HepG2 (cell line): ENCODE data around the gene NOC2L. TPM values are rescaled to one million over a fixed set of nuclear protein-coding genes. Genes with fewer than 3 reads are reported as not detected.

ENCODE experiments used
- ATAC-seq: fragments of 200-7000 bp; cut with Tn5 transposase; 3 replicates; pipeline ENCODE4 v1.9.1; 2020; ENCODE audit warnings: mild to moderate bottlenecking, moderate library complexity
- BruUV-seq: library from RNA; stranded (reverse); fragments of 400-500 nt; replicated peaks from 2 replicates; lab custom pipeline; 2021; lab: Mats Ljungman, UMichigan
- CTCF ChIA-PET: fragments of 300-600 bp; formaldehyde crosslinking; extraction: SDS; loops from one replicate; lab custom pipeline; 2021; ENCODE audit warnings: low total read pairs, inconsistent platforms, low intra/inter-chr PET ratio; lab: Yijun Ruan, JAX
- POLR2A ChIA-PET: fragments of 350-600 bp; sonication (Branson Sonifier 250); formaldehyde crosslinking; loops from one replicate; lab custom pipeline; 2020; ENCODE audit warnings: antibody characterized with exemption, inconsistent platforms; lab: Yijun Ruan, JAX
- DNase-seq: peaks from one replicate; pipeline ENCODE4 v3.0.0-alpha.2; 2015; ENCODE audit warnings: low spot score
- FAIRE-seq: peaks from 3 replicates; lab custom pipeline; 2011; peaks lifted over from hg19 to GRCh38; lab: Jason Lieb, UNC
- H2AFZ ChIP-seq: one replicate; pipeline ENCODE4 v1.6.1; 2011; ENCODE audit warnings: low read length, inconsistent platforms
- H3K27ac ChIP-seq: fragments of 300-600 bp; 3 replicates; pipeline ENCODE4 v1.8.0; 2011; ENCODE audit warnings: mixed run types, mild to moderate bottlenecking, mixed read lengths, low read length, inconsistent platforms; ENCODE audit not compliant: insufficient read depth; ENCODE audit errors: extremely low read length
- H3K27me3 ChIP-seq, 2 experiments: fragments of 200-600 bp in 1 of 2; 2 replicates in 1 of 2; 3 replicates in 1 of 2; pipeline versions ENCODE4 v1.6.0 to v1.8.0; 2011; ENCODE audit warnings: low read length in 2 of 2, mild to moderate bottlenecking in 2 of 2, moderate library complexity in 2 of 2, inconsistent platforms in 1 of 2; ENCODE audit not compliant: insufficient read depth in 2 of 2, control insufficient read depth in 1 of 2
- H3K36me3 ChIP-seq, 2 experiments: fragments of 200-600 bp in 1 of 2; replicated peaks in 1 of 2; 2 replicates in 1 of 2; 3 replicates in 1 of 2; pipeline versions ENCODE4 v1.5.1 to v1.8.0; 2011; ENCODE audit warnings: low read length in 2 of 2, inconsistent platforms in 1 of 2; ENCODE audit not compliant: insufficient read depth in 2 of 2, control insufficient read depth in 1 of 2
- H3K4me1 ChIP-seq: 2 replicates; pipeline ENCODE4 v1.5.1; 2012; ENCODE audit warnings: low read length, inconsistent platforms; ENCODE audit not compliant: insufficient read depth
- H3K4me2 ChIP-seq: 2 replicates; pipeline ENCODE4 v1.6.0; 2011; ENCODE audit warnings: low read depth, low read length, inconsistent platforms
- H3K4me3 ChIP-seq, 3 experiments: fragments of 200-600 bp in 1 of 3; sonication (generic), shearing (Covaris generic) in 1 of 3; replicated peaks in 1 of 3; 2 replicates each; pipeline ENCODE4 v1.5.1; 2011 to 2016; ENCODE audit warnings: low read length in 3 of 3, inconsistent platforms in 2 of 3, low read depth in 2 of 3, mild to moderate bottlenecking in 2 of 3, control low read depth in 1 of 3, mixed read lengths in 1 of 3; ENCODE audit not compliant: insufficient read depth in 1 of 3
- H3K79me2 ChIP-seq: one replicate; pipeline ENCODE4 v1.6.1; 2011; ENCODE audit warnings: low read length, inconsistent platforms; ENCODE audit not compliant: insufficient read depth
- H3K9ac ChIP-seq: 2 replicates; pipeline ENCODE4 v1.6.0; 2011; ENCODE audit warnings: mild to moderate bottlenecking, low read depth, low read length, inconsistent platforms; ENCODE audit not compliant: insufficient read depth
- H3K9me3 ChIP-seq: 2 replicates; pipeline ENCODE4 v1.5.1; 2012; ENCODE audit warnings: mild to moderate bottlenecking, low read length
- H4K20me1 ChIP-seq: 2 replicates; pipeline ENCODE4 v1.6.0; 2011; ENCODE audit warnings: inconsistent platforms, mild to moderate bottlenecking, low read length, moderate library complexity; ENCODE audit not compliant: insufficient read depth
- FOXC1 ChIP-seq: sonication (generic); formaldehyde crosslinking; IDR thresholded peaks from 2 replicates; pipeline ENCODE4 v1.8.0; 2022; ENCODE audit warnings: mild to moderate bottlenecking, missing genetic modification reagents, borderline replicate concordance
- FOXP4 ChIP-seq: sonication (generic); formaldehyde crosslinking; IDR thresholded peaks from 2 replicates; pipeline ENCODE4 v1.4.0; 2020; ENCODE audit warnings: missing genetic modification reagents
- GFI1 ChIP-seq: sonication (generic); formaldehyde crosslinking; IDR thresholded peaks from 2 replicates; pipeline ENCODE4 v1.5.0; 2020; ENCODE audit warnings: missing genetic modification reagents, mild to moderate bottlenecking, borderline replicate concordance
- KAT8 ChIP-seq: IDR thresholded peaks from 2 replicates; pipeline ENCODE4 v1.6.1; 2016; ENCODE audit warnings: missing genetic modification reagents, missing compliant biosample characterization
- NFIC ChIP-seq: IDR thresholded peaks from 2 replicates; pipeline ENCODE4 v1.6.1; 2012; ENCODE audit warnings: mild to moderate bottlenecking, low read length, inconsistent platforms
- NFRKB ChIP-seq: fragments of 450-650 bp; IDR thresholded peaks from 2 replicates; pipeline ENCODE4 v1.6.1; 2017
- PHF5A ChIP-seq: IDR thresholded peaks from one replicate; pipeline ENCODE4 v1.6.1; 2018; ENCODE audit warnings: low read depth, missing genetic modification reagents; ENCODE audit not compliant: unreplicated experiment
- PRDM4 ChIP-seq: sonication (generic); formaldehyde crosslinking; IDR thresholded peaks from 2 replicates; pipeline ENCODE4 v1.9.0; 2021; ENCODE audit warnings: missing genetic modification reagents, borderline replicate concordance
- SMAD1 ChIP-seq: sonication (generic); formaldehyde crosslinking; IDR thresholded peaks from 2 replicates; pipeline ENCODE4 v1.4.0; 2020; ENCODE audit warnings: missing genetic modification reagents, low read depth, mild to moderate bottlenecking, borderline replicate concordance
- SNAI1 ChIP-seq: sonication (generic); formaldehyde crosslinking; IDR thresholded peaks from 2 replicates; pipeline ENCODE4 v1.5.0; 2020; ENCODE audit warnings: mild to moderate bottlenecking, missing genetic modification reagents, borderline replicate concordance
- SRY ChIP-seq: sonication (generic); formaldehyde crosslinking; IDR thresholded peaks from 2 replicates; pipeline ENCODE4 v1.8.0; 2022; ENCODE audit warnings: mild to moderate bottlenecking, missing genetic modification reagents
- UBTF ChIP-seq: sonication (generic); formaldehyde crosslinking; IDR thresholded peaks from 2 replicates; pipeline ENCODE4 v1.4.0; 2020; ENCODE audit warnings: mild to moderate bottlenecking, missing genetic modification reagents
- ZFY ChIP-seq: sonication (generic); formaldehyde crosslinking; IDR thresholded peaks from 2 replicates; pipeline ENCODE4 v1.4.0; 2020; ENCODE audit warnings: missing genetic modification reagents
- ZNF253 ChIP-seq: sonication (generic); formaldehyde crosslinking; IDR thresholded peaks from 2 replicates; pipeline ENCODE4 v1.8.0; 2022; ENCODE audit warnings: mild to moderate bottlenecking, missing genetic modification reagents, borderline replicate concordance
- ZNF367 ChIP-seq: sonication (generic); formaldehyde crosslinking; IDR thresholded peaks from 2 replicates; pipeline ENCODE4 v1.4.0; 2020; ENCODE audit warnings: missing genetic modification reagents, borderline replicate concordance
- ZNF431 ChIP-seq: sonication (generic); formaldehyde crosslinking; IDR thresholded peaks from 2 replicates; pipeline ENCODE4 v1.9.0; 2022; ENCODE audit warnings: missing genetic modification reagents, low read depth, mild to moderate bottlenecking, borderline replicate concordance
- ZNF501 ChIP-seq: sonication (generic); formaldehyde crosslinking; IDR thresholded peaks from 2 replicates; pipeline ENCODE4 v1.5.1; 2020; ENCODE audit warnings: mild to moderate bottlenecking, moderate library complexity, missing genetic modification reagents
- ZNF547 ChIP-seq: sonication (generic); formaldehyde crosslinking; IDR thresholded peaks from 2 replicates; pipeline ENCODE4 v1.5.1; 2020; ENCODE audit warnings: mild to moderate bottlenecking, missing genetic modification reagents
- WGBS: methylation state at CpG from one replicate; pipeline ENCODE4 v1.1.6; 2017; ENCODE audit warnings: low lambda C conversion rate; 5-methylcytosine and 5-hydroxymethylcytosine counted together
- in situ Hi-C: cut with HindIII; loops from 2 replicates; pipeline ENCODE4 v1.10.0; 2017; ENCODE audit warnings: low pct_unique_long_range_greater_than_20kb; ENCODE audit not compliant: extremely low pct_ligation_motif_present
- intact Hi-C: fragments of 100-400 bp; cut with micrococcal nuclease; formaldehyde crosslinking; loops from one replicate; pipeline ENCODE4 v1.10.0; 2022; ENCODE audit not compliant: unreplicated experiment
- polyA plus RNA-seq, 8 experiments: library from polyadenylated mRNA; depleted of rRNA in 3 of 8; stranded (reverse) in 7 of 8; unstranded in 1 of 8; fragments of >200 nt; fragmentation: Illumina TruSeq in 4 of 8; extraction: Trizol in 4 of 8; gene quantifications; 2 replicates each; pipeline versions ENCODE4 v1.2.1 to v1.2.3, GENCODE V29; 2011 to 2016; ENCODE audit warnings: low read depth in 4 of 8, missing spikeins in 1 of 8, mixed read lengths in 1 of 8; ENCODE audit not compliant: insufficient read depth in 1 of 8
- total RNA-seq, 5 experiments: library from RNA; depleted of rRNA; stranded (reverse); fragments of >200 nt; fragmentation: Illumina TruSeq; extraction: Trizol; gene quantifications; 2 replicates each; pipeline ENCODE4 v1.2.3, GENCODE V29; 2016; ENCODE audit warnings: low read depth in 1 of 5

NOC2L gene
- total and polyA plus RNA-seq, 2 of the 13 experiments (the other 11 are each of a cell fraction or from before 2014, with no cell fraction given) = 32.0 to 103 TPM

GRCh38 chr1:966135-966703, 7.2 kb upstream of the NOC2L start, which contains the start of gene PLEKHN1:
Gene PLEKHN1 (plus strand): TSS chr1:966482. CDS start chr1:966532, 50 bp downstream.
- FAIRE-seq = no peak
- Histone ChIP-seq H3K4me2 (peak within 1 kb of the TSS; percentile 78), H3K79me2 (no peaks in the 10 kb centered on the region), H2AFZ (no peak within 1 kb of the TSS), H3K27ac (no peak within 1 kb of the TSS), H3K27me3 (no peaks in the 10 kb centered on the region; a peak in 1 of 5 replicates), H3K9me3 (no peaks in the 10 kb centered on the region), H4K20me1 (no peaks in the 10 kb centered on the region), H3K36me3 (peaks cover 0 to 6% of the 10 kb centered on the region in 2 experiments; a peak in 1 of 5 replicates), H3K4me1 (peaks cover 30% of the 10 kb centered on the region), H3K4me3 (peak within 1 kb of the TSS; percentile 47 to 82 (median 77); a peak in 5 of 6 replicates), H3K9ac (peak within 1 kb of the TSS; percentile 64)
- POLR2A ChIA-PET = interaction anchor here (0.7 to 2.7 kb wide), 7 partner anchors 10 to 93 kb away, joined by 3 to 11 read pairs (median 3); partner anchors contain the start of gene PERM1
- DNase-seq = peak; percentile 30
- 0% methylated on average over 7 of the region's 31 CpGs for WGBS
- CTCF ChIA-PET = interaction anchor here (0.8 kb wide), 1 partner anchor 10 kb away, joined by 3 read pairs; no protein-coding TSS in a partner anchor
- intact Hi-C loops = no loop called here
- ATAC-seq = peak; percentile 77
- BruUV-seq = no TSS peak
- in situ Hi-C loops = no loop called here
- peak; percentile 64 for TF ChIP-seq ZFY
- TF ChIP-seq FOXP4 (CRISPR knock-in tag) = no peak
- TF ChIP-seq SNAI1 (CRISPR knock-in tag) = no peak
- TF ChIP-seq GFI1 (CRISPR knock-in tag) = peak; percentile 12; the same call in 1 of the 2 replicates
- peak; percentile 71 for TF ChIP-seq ZNF501 (CRISPR knock-in tag)
- TF ChIP-seq FOXC1 (CRISPR knock-in tag) = no peak
- no peak for TF ChIP-seq KAT8 (CRISPR knock-in tag)
- no peak for TF ChIP-seq ZNF431 (CRISPR knock-in tag)
- no peak for TF ChIP-seq NFRKB
- TF ChIP-seq PHF5A (CRISPR knock-in tag) = peak; percentile 2
- no peak for TF ChIP-seq PRDM4
- 0 out of 2 replicates have a peak, but pooled peaks have one; percentile 6 for TF ChIP-seq SRY (CRISPR knock-in tag)
- peak; percentile 35; the same call in 1 of the 2 replicates for TF ChIP-seq ZNF547 (CRISPR knock-in tag)
- 0 out of 2 replicates have a peak, but pooled peaks have one; percentile 24 for TF ChIP-seq SMAD1
- TF ChIP-seq ZNF253 (CRISPR knock-in tag) = peak; percentile 29; the same call in 1 of the 2 replicates
- TF ChIP-seq UBTF (CRISPR knock-in tag) = no peak
- no peak for TF ChIP-seq ZNF367 (CRISPR knock-in tag)
- no peak for TF ChIP-seq NFIC
